ENCODE measurements around the gene MFAP4. TPM values are rescaled to one million over a fixed set of nuclear protein-coding genes. Genes with fewer than 3 reads are reported as not detected.

Gene MFAP4
- total and polyA plus RNA-seq, 9 donors = 46.5 to 380 (median 179) TPM

GRCh38 chr17:19411631-19412030, 24.6 kb upstream of the MFAP4 start:
- H3K4me3 ChIP-seq = no peak overlapping the region

GRCh38 chr17:19410875-19411620, 24.1 kb upstream of the MFAP4 start, which contains the start of gene RNF112:
TSS of gene RNF112 (plus strand) at chr17:19411232. CDS start at chr17:19411409, 177 bp downstream.
- Histone ChIP-seq H3K27me3 (no peaks in the 10 kb centered on the region), H3K9me3 (no peaks in the 10 kb centered on the region), H3K4me3 (no peak within 1 kb of the TSS), H3K4me1 (ENCODE audit: insufficient read depth) (no peaks in the 10 kb centered on the region), H3K36me3 (no peaks in the 10 kb centered on the region), H3K27ac (no peak within 1 kb of the TSS)
- TF ChIP-seq POLR2A (IDR thresholded peaks at IDR 0.05) = no peak
- no peak for TF ChIP-seq CTCF (IDR thresholded peaks at IDR 0.05)
- no peak for TF ChIP-seq EP300 (IDR thresholded peaks at IDR 0.05)
- intact Hi-C loops (cut with DNase I) = no loop called here
- DNase-seq = no peak
- WGBS, 3 donors = 20 to 28% (median 26%) methylated on average over 23 of the region's 23 CpGs

More at GRCh38 chr17:19411631-19412030, 24.6 kb upstream of the MFAP4 start:
- H3K27me3 ChIP-seq = no peaks in the 10 kb centered on the region
- H3K36me3 ChIP-seq = no peaks in the 10 kb centered on the region
- no peaks in the 10 kb centered on the region for H3K9me3 ChIP-seq
- intact Hi-C loops (cut with DNase I) = no loop called here
- no peaks in the 10 kb centered on the region for H3K4me1 ChIP-seq (ENCODE audit: insufficient read depth)
- no peak for DNase-seq
- H3K27ac ChIP-seq = no peak overlapping the region
- 78 to 81% (median 79%) methylated on average over 9 of the region's 9 CpGs for WGBS, 3 donors
- no peak for TF ChIP-seq POLR2A (IDR thresholded peaks at IDR 0.05)
- TF ChIP-seq EP300 (IDR thresholded peaks at IDR 0.05) = no peak
- TF ChIP-seq CTCF (IDR thresholded peaks at IDR 0.05) = no peak

- no peak overlapping the region for H3K27ac ChIP-seq
- intact Hi-C loops (cut with DNase I) = no loop called here
- no peaks in the 10 kb centered on the region for H3K36me3 ChIP-seq
- H3K4me3 ChIP-seq = no peak overlapping the region
- 86 to 97% (median 92%) methylated on average over 6 of the region's 6 CpGs for WGBS, 3 donors
- H3K9me3 ChIP-seq = no peaks in the 10 kb centered on the region
- H3K27me3 ChIP-seq = no peaks in the 10 kb centered on the region
- no peak for TF ChIP-seq CTCF (IDR thresholded peaks at IDR 0.05)
- no peak for DNase-seq
- H3K4me1 ChIP-seq (ENCODE audit: insufficient read depth) = no peaks in the 10 kb centered on the region
Measured at GRCh38 chr17:19410091-19410490, 23.1 kb upstream of the MFAP4 start.

- H3K36me3 ChIP-seq = no peaks in the 10 kb centered on the region
- intact Hi-C loops (cut with DNase I) = no loop called here
- DNase-seq = no peak
- TF ChIP-seq EP300 (IDR thresholded peaks at IDR 0.05) = no peak
- TF ChIP-seq CTCF (IDR thresholded peaks at IDR 0.05) = no peak
- no peak for TF ChIP-seq POLR2A (IDR thresholded peaks at IDR 0.05)
- no peak overlapping the region for H3K27ac ChIP-seq
- no peaks in the 10 kb centered on the region for H3K4me1 ChIP-seq (ENCODE audit: insufficient read depth)
- no peaks in the 10 kb centered on the region for H3K27me3 ChIP-seq
- WGBS, 3 donors = 80 to 88% (median 85%) methylated on average over 3 of the region's 3 CpGs
- H3K9me3 ChIP-seq = no peaks in the 10 kb centered on the region
- no peak overlapping the region for H3K4me3 ChIP-seq
Measured at GRCh38 chr17:19409509-19409908, 22.5 kb upstream of the MFAP4 start.
